Mammary microvascular endothelial cell (primary cell): Measurements from ENCODE around the gene ACVR2A. TPM values are rescaled to one million over a fixed set of nuclear protein-coding genes. Genes with fewer than 3 reads are reported as not detected.

Experiments used
- total RNA-seq: library from RNA; depleted of rRNA; stranded (reverse); fragments of >200 nt; gene quantifications from 2 replicates; pipeline ENCODE4 v1.2.3, GENCODE V29; 2015

Gene ACVR2A
- 2.2 and 3.4 TPM in 2 replicates for total RNA-seq

GRCh38 chr2:147844697-147845410 is at the start of gene ACVR2A:
Gene ACVR2A (plus strand): TSS chr2:147845029. CDS start chr2:147845153, 124 bp downstream.

Other genes starting within 250 kb of the ACVR2A start
- 40.6 and 54.8 TPM in 2 replicates for gene ORC4, start 175.7 kb downstream of the ACVR2A start, total RNA-seq
- 7.1 and 8.1 TPM in 2 replicates for gene MBD5, start 176.1 kb downstream of the ACVR2A start, total RNA-seq